ENCODE measurements around the gene SP6. TPM values are rescaled to one million over a fixed set of nuclear protein-coding genes. Genes with fewer than 3 reads are reported as not detected.

SP6 gene
- total RNA-seq (2022; extraction: Qiagen RNA extraction; ENCODE audit: low read depth): 2.8 to 3.1 TPM (median 2.8 TPM) in 5 replicates

GRCh38 chr17:47850692-47851573 lies at the start of gene SP6:
SP6 (minus strand) TSS chr17:47851163; CDS start chr17:47848429, 2,734 bp downstream.

GRCh38 chr17:47895856-47896671 lies 45.1 kb upstream of the SP6 start, which contains the start of gene SP2:
SP2 (plus strand) TSS chr17:47896236; CDS start chr17:47896287, 51 bp downstream.

GRCh38 chr17:47840742-47841487 lies 10.0 kb downstream of the SP6 start, which contains the start of gene SCRN2:
SCRN2 (minus strand) TSS chr17:47841273; CDS start chr17:47840843, 430 bp downstream.

GRCh38 chr17:47831003-47831933 lies 19.7 kb downstream of the SP6 start, which contains the start of the genes LRRC46 and MRPL10:
LRRC46 (plus strand) TSS chr17:47831670; CDS start chr17:47831990, 320 bp downstream.
MRPL10 (minus strand) TSS chr17:47831541; CDS start chr17:47831511, 30 bp downstream.

GRCh38 chr17:47821424-47822391 lies 29.3 kb downstream of the SP6 start, which contains the start of gene OSBPL7:
OSBPL7 (minus strand) TSS chr17:47821794; CDS start chr17:47820278, 1,516 bp downstream.

Other genes with a start within 250 kb of the SP6 start
- 325 to 388 TPM (median 369 TPM) in 5 replicates for gene KPNB1, start 201.2 kb downstream of the SP6 start, total RNA-seq (2022; extraction: Qiagen RNA extraction; ENCODE audit: low read depth)
- 4.9 to 6.8 TPM (median 6.2 TPM) in 5 replicates for gene TBKBP1, start 157.0 kb downstream of the SP6 start, total RNA-seq (2022; extraction: Qiagen RNA extraction; ENCODE audit: low read depth)
- 0.03 to 0.09 TPM (median 0.06 TPM) in 4 of 5 replicates, not detected in the other for gene TBX21, start 117.9 kb downstream of the SP6 start, total RNA-seq (2022; extraction: Qiagen RNA extraction; ENCODE audit: low read depth)
- 5.9 to 9.7 TPM (median 9.4 TPM) in 5 replicates for gene OSBPL7, start 29.4 kb downstream of the SP6 start, total RNA-seq (2022; extraction: Qiagen RNA extraction; ENCODE audit: low read depth)
- 87.5 to 115 TPM (median 92.6 TPM) in 5 replicates for gene MRPL10, start 19.6 kb downstream of the SP6 start, total RNA-seq (2022; extraction: Qiagen RNA extraction; ENCODE audit: low read depth)
- 2.8 to 3.6 TPM (median 3.5 TPM) in 5 replicates for gene LRRC46, start 19.5 kb downstream of the SP6 start, total RNA-seq (2022; extraction: Qiagen RNA extraction; ENCODE audit: low read depth)
- 34.5 to 37.8 TPM (median 34.8 TPM) in 5 replicates for gene SCRN2, start 9.9 kb downstream of the SP6 start, total RNA-seq (2022; extraction: Qiagen RNA extraction; ENCODE audit: low read depth)
- 17.4 to 21.7 TPM (median 18.0 TPM) in 5 replicates for gene SP2, start 45.1 kb upstream of the SP6 start, total RNA-seq (2022; extraction: Qiagen RNA extraction; ENCODE audit: low read depth)
- gene PNPO, start 90.4 kb upstream of the SP6 start, total RNA-seq (2022; extraction: Qiagen RNA extraction; ENCODE audit: low read depth): 17.6 to 22.8 TPM (median 22.4 TPM) in 5 replicates
- gene PRR15L, start 106.7 kb upstream of the SP6 start, total RNA-seq (2022; extraction: Qiagen RNA extraction; ENCODE audit: low read depth): 0.12 to 0.22 TPM (median 0.15 TPM) in 3 of 5 replicates, not detected in the others
- 95.8 to 108 TPM (median 106 TPM) in 5 replicates for gene CDK5RAP3, start 120.0 kb upstream of the SP6 start, total RNA-seq (2022; extraction: Qiagen RNA extraction; ENCODE audit: low read depth)
- gene COPZ2, start 186.6 kb upstream of the SP6 start, total RNA-seq (2022; extraction: Qiagen RNA extraction; ENCODE audit: low read depth): 12.8 to 16.0 TPM (median 14.9 TPM) in 5 replicates
- 105 to 121 TPM (median 111 TPM) in 5 replicates for gene NFE2L1, start 197.2 kb upstream of the SP6 start, total RNA-seq (2022; extraction: Qiagen RNA extraction; ENCODE audit: low read depth)

Measured in A549 treated with DMSO at 1 μM for 4 hours (cell line).